GM18505 (cell line): ENCODE measurements around the gene DLG2.

Experiments used
- ATAC-seq: cut with Tn5 transposase; IDR thresholded peaks from one replicate; pipeline ENCODE4 v1.9.1; 2021; ENCODE audit not compliant: unreplicated experiment
- POLR2A ChIP-seq: IDR thresholded peaks from 4 replicates; pipeline ENCODE4 v1.6.1; 2011; ENCODE audit warnings: borderline replicate concordance; ENCODE audit not compliant: insufficient read depth, insufficient read length; ENCODE audit errors: extremely low read depth

Gene DLG2

DNA sequence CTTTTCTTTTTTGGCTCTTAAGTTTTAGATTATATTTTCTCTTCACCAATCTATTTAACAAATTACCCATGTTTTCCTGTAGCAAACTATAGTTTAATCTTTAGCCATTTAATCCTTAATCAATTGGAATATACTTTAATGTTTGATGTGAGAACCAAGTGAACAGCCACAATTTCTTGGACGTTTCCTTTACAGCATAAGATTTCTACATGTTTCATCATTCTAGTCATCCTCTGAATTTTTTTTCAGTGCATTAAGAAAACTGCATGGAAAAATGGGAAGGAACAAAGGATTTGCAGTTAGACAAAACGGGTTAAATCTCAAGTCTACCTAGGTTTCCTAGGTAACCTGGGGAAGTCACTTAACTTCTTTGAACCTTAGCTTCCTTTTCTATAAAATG, 1833.8 kb downstream of the DLG2 start:
- no peak for ATAC-seq
- TF ChIP-seq POLR2A: no peak

DNA sequence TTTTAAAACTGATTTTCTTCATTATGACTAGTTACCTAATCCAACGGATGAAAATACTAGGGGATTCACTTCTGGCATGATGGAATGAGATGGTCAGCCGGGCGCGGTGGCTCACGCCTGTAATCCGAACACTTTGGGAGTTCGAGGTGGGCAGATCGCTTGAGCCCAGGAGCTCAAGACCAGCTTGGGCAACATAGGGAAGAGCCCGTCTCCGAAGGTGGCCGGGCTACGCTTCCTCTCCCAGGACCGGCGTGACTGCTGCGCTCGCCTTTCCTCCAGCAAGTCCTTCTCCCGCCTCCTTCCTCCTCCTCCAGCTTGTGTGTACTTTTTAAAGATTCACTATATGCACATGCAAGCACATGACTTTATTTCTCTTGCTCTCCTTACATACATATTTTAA, 1835.6 kb downstream of the DLG2 start:
- no peak for TF ChIP-seq POLR2A
- no peak for ATAC-seq

DNA sequence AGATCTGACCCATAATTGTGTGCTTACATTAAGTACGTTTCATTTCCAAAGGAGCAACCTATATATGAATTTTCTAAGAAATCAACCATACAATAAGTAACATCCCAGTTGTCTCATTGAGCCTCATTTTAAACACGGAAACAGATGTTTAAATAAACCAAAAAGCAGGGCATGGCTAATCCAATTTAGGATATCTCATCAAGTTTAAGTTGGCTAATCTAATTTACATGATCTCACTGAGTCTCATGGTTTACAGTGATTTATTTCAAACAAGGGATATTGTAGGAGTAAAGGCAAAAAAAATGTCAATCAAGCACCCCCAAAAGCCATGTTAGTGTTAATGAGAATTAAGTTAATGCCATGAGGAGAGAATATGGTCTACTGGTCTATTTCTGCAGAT, 1841.2 kb downstream of the DLG2 start:
- no peak for ATAC-seq
- no peak for TF ChIP-seq POLR2A

DNA sequence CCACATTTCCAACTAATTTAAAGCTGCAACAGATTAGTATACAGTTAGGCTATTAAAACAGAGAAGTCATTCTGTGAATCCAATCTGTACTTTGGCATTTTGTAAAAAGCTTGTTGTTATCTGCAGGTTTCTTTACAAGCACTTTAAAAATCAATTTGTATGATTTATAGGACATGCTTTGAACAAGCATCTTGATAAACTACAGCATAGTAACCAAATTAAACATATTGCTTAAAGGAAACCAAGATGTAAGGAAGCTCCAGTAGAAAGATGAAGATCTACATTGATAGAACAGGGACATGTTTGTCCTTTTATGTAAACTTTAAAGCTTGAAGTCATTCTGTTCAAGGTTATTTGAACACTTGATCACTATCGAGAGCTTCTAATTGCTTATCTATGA, 1842.7 kb downstream of the DLG2 start:
- no peak for ATAC-seq

DNA sequence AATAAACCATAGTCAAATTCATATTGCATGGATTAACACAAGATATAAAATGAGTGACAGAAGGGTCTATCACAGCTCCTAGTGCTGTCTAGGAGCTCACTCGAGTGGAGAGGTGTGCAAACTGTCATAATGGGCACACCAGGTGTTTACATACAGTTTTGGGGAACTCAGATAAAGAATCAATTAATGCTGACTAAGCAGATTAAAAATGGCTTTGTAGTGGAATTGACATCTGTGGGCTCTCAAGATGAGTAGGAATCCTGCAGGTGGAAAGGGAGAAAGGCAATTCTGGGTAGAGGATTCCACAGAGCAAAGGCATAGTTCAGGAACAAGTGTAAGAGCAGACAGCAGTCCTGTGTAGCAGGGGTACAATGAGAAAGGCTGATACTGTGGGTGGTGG, 1844.8 kb downstream of the DLG2 start:
- no peak for ATAC-seq

More for the DNA sequence above, 1842.7 kb downstream of the DLG2 start:
- TF ChIP-seq POLR2A: no peak

DNA sequence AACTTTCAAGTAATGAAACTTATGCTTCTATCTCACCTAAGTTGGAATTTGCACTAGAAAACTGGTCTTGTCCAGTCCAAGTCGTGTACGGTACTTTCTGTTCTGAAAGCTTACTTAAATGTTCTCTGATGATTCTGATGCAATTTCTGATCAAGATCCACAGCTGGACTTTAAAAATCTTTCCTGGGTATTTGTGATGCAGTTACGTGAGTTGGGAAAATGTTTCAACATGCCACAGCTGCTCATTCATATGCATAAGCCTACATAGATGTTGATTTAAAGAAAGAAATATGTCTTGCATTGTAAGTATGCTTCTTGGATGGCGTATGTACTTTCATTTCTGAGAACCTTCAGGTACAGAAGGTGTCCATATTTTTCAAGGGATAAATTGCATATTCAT, 1847.3 kb downstream of the DLG2 start:
- ATAC-seq: no peak
- TF ChIP-seq POLR2A: no peak

More for the DNA sequence above, 1844.8 kb downstream of the DLG2 start:
- no peak for TF ChIP-seq POLR2A

DNA sequence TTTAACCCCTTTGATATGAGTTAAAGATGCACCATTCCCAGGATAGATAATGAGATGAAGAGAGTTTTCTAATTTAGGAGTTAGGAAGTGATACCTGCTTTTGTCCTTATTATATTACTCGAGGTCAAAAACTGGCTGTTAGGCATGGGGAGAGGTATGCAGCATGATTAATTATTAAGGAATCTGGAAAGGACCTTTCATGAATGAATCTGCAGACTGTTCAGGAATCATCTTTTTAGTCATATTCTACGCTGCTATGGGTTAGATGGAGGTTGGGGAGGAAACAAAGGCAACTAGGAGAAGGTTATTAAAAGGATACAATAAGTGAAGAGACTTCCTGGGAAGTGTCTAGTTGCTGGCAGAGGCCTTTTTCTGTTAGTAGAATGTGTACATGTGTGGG, 1848.5 kb downstream of the DLG2 start:
- no peak for TF ChIP-seq POLR2A
- no peak for ATAC-seq

DNA sequence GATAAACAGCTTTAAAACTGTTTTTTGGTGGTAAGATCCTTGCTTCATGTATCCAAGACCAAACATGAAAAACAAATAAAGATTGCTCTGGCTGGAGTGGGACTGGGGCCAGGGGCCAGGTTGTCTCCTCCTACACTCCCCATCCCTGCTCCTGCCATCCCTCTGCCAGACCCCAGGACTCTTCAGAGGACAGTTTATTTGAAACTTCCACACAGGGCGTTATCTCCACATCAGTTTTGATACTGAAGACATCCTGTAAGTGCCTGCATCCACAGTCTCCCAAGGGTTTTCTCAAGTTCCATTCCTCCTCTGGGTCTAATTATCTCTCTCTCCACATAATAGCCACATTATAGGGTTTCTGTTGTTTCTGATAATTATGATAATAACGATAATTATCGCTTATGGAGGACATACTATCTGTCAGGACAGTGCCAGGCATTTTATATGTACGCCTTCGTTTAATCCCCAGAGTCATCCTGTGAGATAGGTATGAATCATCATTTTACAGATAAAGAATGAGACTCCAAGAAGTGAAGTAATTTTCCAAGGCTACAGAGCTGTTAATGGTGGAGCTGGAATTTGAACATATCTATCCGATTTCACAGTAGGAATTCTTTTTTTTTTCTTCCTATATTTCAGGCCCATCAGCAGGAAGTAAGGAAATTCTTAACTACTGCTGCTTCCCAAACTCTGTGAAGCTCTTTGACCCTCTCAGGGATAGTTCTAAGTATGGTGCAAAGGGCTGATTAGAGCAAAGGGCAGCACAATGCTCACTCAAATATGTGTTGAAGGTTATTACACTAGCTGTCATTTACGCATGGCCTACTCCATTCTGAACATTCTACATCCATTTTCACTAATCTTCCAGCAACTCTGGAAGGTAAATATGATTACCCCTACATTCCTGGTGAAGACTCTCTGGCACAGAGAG, 1852.9 kb downstream of the DLG2 start:
- ATAC-seq: no peak
- TF ChIP-seq POLR2A: no peak

DNA sequence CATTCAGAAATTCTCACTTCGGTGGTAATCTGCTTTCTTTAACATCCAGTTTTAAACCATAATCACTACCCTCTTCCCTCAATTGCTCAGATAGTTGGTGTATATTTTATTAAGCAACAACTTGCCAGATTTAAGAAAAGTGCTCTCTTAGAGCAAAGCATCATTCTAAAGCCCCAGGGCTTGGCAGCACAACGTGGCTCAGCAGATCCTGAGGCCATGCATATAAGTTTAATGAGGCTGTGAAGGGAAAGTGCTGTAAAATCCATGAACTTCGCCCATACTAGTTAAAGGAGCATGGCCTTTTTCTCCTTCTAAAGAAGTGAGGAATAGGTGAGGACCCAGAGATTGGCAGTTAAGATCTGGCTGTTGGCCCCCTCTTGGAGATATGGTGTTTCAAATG, 1858.7 kb downstream of the DLG2 start:
- no peak for ATAC-seq
- TF ChIP-seq POLR2A: no peak

DNA sequence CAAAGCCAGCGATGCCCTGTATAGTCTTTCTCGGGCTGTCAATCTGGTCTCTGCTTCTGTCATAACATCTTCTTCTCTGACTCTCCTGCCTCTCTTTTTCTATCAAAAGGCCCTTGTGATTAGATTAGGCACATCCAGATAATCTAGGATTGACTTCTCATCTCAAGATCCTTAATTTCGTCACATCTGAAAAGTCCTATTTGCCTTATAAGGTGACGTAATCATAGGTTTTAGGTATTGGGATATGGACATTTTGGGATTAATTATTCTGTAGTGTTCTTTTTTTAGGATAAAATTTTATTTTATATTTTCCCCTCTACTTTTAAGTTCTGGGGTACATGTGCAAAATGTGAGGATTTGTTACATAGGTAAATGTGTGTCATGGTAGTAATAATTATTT, 1860.2 kb downstream of the DLG2 start:
- no peak for TF ChIP-seq POLR2A
- no peak for ATAC-seq

DNA sequence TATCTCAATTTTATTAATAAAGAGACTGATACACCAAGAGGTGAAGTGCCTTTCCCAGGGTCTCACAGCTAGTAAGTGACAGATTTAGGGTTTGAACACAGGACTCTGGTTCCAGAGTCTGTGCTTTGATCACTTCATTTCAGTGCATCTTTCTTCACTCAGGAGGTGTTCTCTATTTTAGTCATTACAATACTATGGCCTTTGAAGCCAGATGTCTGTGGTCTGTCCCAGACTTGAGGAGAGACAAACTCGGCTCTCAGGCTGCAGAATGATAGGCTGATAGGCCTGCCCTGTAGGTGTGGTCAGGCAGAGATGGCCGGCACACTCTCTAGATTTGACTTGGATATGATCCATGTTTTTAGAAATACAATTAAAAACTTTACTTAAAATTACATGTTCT, 1862.5 kb downstream of the DLG2 start:
- no peak for TF ChIP-seq POLR2A
- ATAC-seq: no peak

DNA sequence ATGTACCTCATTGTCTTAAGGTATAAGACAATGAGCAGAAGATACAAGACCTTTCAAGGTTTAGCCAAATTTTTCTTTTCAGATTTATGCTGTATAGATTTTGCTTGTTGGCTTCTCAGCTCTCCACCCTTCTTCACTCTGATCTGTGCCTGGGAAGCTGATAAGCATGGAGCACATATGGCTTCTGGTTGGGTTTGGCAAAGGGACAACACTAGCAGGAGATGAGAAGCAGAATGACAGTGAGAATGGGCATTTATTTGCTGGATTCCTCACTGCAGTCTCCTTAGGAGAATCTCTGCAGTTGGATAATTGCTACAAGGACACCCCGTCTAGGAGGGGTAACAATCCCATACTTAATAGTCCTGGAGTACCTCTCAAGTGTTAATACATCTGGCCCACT, 1866.2 kb downstream of the DLG2 start:
- TF ChIP-seq POLR2A: no peak
- no peak for ATAC-seq

DNA sequence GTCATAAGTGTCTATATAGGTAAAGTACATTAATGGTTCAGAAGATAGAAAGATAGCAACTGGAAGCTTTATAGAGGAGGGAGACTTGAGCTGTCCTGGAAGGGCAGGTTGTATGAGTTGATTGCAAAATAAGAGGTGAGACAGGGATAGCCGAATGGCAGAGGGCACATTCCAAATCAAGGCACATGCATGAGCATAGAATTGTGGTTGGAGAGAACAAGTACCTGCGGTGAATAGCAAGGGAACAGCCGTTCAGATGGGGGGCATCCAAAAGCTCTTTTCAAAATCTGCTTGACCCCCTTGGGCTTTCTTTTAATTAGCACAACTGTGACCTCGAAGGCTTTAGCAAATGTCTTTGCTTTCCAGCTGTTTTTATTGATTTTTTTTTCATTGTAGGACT, 1868.0 kb downstream of the DLG2 start:
- ATAC-seq: no peak
- TF ChIP-seq POLR2A: no peak

DNA sequence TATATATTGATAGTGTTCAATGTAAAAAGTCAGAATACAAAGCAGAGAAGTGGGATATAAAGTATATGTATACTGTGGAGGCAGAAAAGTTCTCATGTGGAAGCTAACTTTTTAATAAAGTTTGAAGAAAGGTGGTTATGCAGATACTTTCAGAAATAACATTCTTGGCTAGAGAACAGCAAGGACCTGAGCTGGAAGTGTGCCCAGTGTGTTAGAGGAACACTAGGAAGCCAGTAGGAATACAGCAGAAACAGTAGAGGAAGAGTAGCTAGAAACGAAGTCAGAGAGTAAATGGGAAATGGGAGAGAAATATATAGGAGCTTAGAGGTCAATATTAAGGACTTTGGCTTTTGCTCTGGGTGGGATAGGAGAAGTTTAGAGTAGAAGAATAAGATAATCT, 1876.1 kb downstream of the DLG2 start:
- no peak for ATAC-seq
- TF ChIP-seq POLR2A: no peak
